OCI-LY1 (cell line): ENCODE results near the gene CD40LG.

ENCODE experiments used
- H2AFZ ChIP-seq: fragments of 200-600 bp; sonication (generic), shearing (Covaris generic); 2 replicates; pipeline ENCODE4 v1.6.0; 2014; ENCODE audit warnings: antibody characterized with exemption, mild to moderate bottlenecking, low read length
- H3F3A ChIP-seq: fragments of 200-600 bp; sonication (generic), shearing (Covaris generic); 2 replicates; pipeline ENCODE4 v1.6.0; 2014; ENCODE audit warnings: mild to moderate bottlenecking, antibody characterized with exemption, low read length, moderate library complexity; ENCODE audit not compliant: insufficient read depth
- H3K27ac ChIP-seq: fragments of 200-600 bp; sonication (generic); 2 replicates; pipeline ENCODE4 v1.5.1; 2014; ENCODE audit warnings: low read length, mixed run types, mild to moderate bottlenecking, low read depth; ENCODE audit not compliant: poor library complexity, severe bottlenecking
- H3K27me3 ChIP-seq: fragments of 200-600 bp; sonication (generic); 2 replicates; pipeline ENCODE4 v1.6.0; 2014; ENCODE audit warnings: antibody characterized with exemption, mild to moderate bottlenecking, low read length, moderate library complexity; ENCODE audit not compliant: insufficient read depth
- H3K36me3 ChIP-seq: fragments of 200-600 bp; sonication (generic); 2 replicates; pipeline ENCODE4 v1.6.1; 2014; ENCODE audit warnings: mild to moderate bottlenecking, antibody characterized with exemption, low read length, moderate library complexity, mixed read lengths; ENCODE audit not compliant: insufficient read depth
- H3K4me1 ChIP-seq: fragments of 200-600 bp; sonication (generic); 2 replicates; pipeline ENCODE4 v1.5.1; 2014; ENCODE audit warnings: mild to moderate bottlenecking, low read length, moderate library complexity; ENCODE audit not compliant: insufficient read depth, severe bottlenecking
- H3K4me2 ChIP-seq: fragments of 200-600 bp; sonication (generic), shearing (Covaris generic); 2 replicates; pipeline ENCODE4 v1.6.1; 2014; ENCODE audit warnings: low read length
- H3K4me3 ChIP-seq: fragments of 200-600 bp; sonication (generic); 2 replicates; pipeline ENCODE4 v1.5.1; 2014; ENCODE audit warnings: low read length, low read depth, mild to moderate bottlenecking, mixed read lengths; ENCODE audit not compliant: poor library complexity, severe bottlenecking
- H3K79me2 ChIP-seq: fragments of 200-600 bp; shearing (Covaris generic); 2 replicates; pipeline ENCODE4 v1.6.1; 2016; ENCODE audit warnings: mixed run types, low read length, mixed read lengths; ENCODE audit not compliant: insufficient read depth
- H3K9ac ChIP-seq: fragments of 200-600 bp; sonication (generic), shearing (Covaris generic); 2 replicates; pipeline ENCODE4 v1.6.1; 2014; ENCODE audit warnings: mild to moderate bottlenecking, low read length, mixed read lengths
- H3K9me2 ChIP-seq: fragments of 200-600 bp; sonication (generic), shearing (Covaris generic); 2 replicates; pipeline ENCODE4 v1.6.1; 2014; ENCODE audit warnings: low read depth, mild to moderate bottlenecking, low read length, mixed read lengths
- H3K9me3 ChIP-seq: fragments of 200-600 bp; shearing (Covaris generic); 2 replicates; pipeline ENCODE4 v1.6.1; 2014; ENCODE audit warnings: low read length, mixed read lengths
- H4K20me1 ChIP-seq: fragments of 200-600 bp; sonication (generic), shearing (Covaris generic); 2 replicates; pipeline ENCODE4 v1.6.0; 2016; ENCODE audit warnings: mild to moderate bottlenecking, low read length; ENCODE audit not compliant: insufficient read depth
- CTCF ChIP-seq: fragments of 200-600 bp; sonication (generic), shearing (Covaris generic); IDR thresholded peaks from 2 replicates; pipeline ENCODE4 v1.5.1; 2017; ENCODE audit warnings: mild to moderate bottlenecking, antibody characterized with exemption, low read length, moderate library complexity, mixed read lengths
- EZH2 ChIP-seq: fragments of 200-600 bp; sonication (generic), shearing (Covaris generic); IDR thresholded peaks from 2 replicates; pipeline ENCODE4 v1.8.0; 2017; ENCODE audit warnings: borderline replicate concordance, mixed run types, mild to moderate bottlenecking, antibody characterized with exemption, low read length, moderate library complexity, mixed read lengths

Gene CD40LG

GRCh38 chrX:136692271-136692670, 44.3 kb downstream of the CD40LG start:
- Histone ChIP-seq H3K9ac (no peak overlapping the region), H3K4me3 (no peak overlapping the region), H3F3A (no peaks in the 10 kb centered on the region), H4K20me1 (no peaks in the 10 kb centered on the region), H3K79me2 (no peaks in the 10 kb centered on the region), H2AFZ (no peak overlapping the region), H3K4me2 (no peak overlapping the region), H3K27me3 (no peaks in the 10 kb centered on the region), H3K27ac (no peak overlapping the region), H3K9me2 (no peaks in the 10 kb centered on the region), H3K36me3 (no peaks in the 10 kb centered on the region), H3K9me3 (no peaks in the 10 kb centered on the region), H3K4me1 (peaks cover 29% of the 10 kb centered on the region)
- TF ChIP-seq CTCF (no peak), EZH2 (no peak)

- Histone ChIP-seq H3K4me1 (peaks cover 29% of the 10 kb centered on the region), H4K20me1 (no peaks in the 10 kb centered on the region), H3K79me2 (no peaks in the 10 kb centered on the region), H3K27ac (peak overlapping the region; percentile 76), H3K9ac (peak overlapping the region; percentile 41; the same call in 1 of the 2 replicates), H3K4me3 (peak overlapping the region; percentile 31), H3K9me2 (no peaks in the 10 kb centered on the region), H3K4me2 (peak overlapping the region; percentile 58), H2AFZ (no peak overlapping the region), H3K9me3 (no peaks in the 10 kb centered on the region), H3F3A (no peaks in the 10 kb centered on the region), H3K36me3 (no peaks in the 10 kb centered on the region), H3K27me3 (no peaks in the 10 kb centered on the region)
- TF ChIP-seq EZH2 = no peak
- TF ChIP-seq CTCF = peak; percentile 60
Measured at GRCh38 chrX:136694431-136695087, 46.6 kb downstream of the CD40LG start.

- Histone ChIP-seq H3K9ac (no peak overlapping the region), H2AFZ (no peak overlapping the region), H3K4me1 (peaks cover 16% of the 10 kb centered on the region), H3K9me3 (no peaks in the 10 kb centered on the region), H3K79me2 (no peaks in the 10 kb centered on the region), H4K20me1 (no peaks in the 10 kb centered on the region), H3K27ac (no peak overlapping the region), H3K36me3 (no peaks in the 10 kb centered on the region), H3K27me3 (no peaks in the 10 kb centered on the region), H3K4me3 (no peak overlapping the region), H3F3A (no peaks in the 10 kb centered on the region), H3K4me2 (no peak overlapping the region), H3K9me2 (no peaks in the 10 kb centered on the region)
- TF ChIP-seq EZH2 (no peak), CTCF (no peak)
Measured at GRCh38 chrX:136697156-136697555, 49.2 kb downstream of the CD40LG start.
